AG04450 (cell line): ENCODE results near the gene PCDHGB2. TPM values are rescaled to one million over a fixed set of nuclear protein-coding genes. Genes with fewer than 3 reads are reported as not detected.
A peak's percentile ranks its signal among the peaks of the same experiment; 100 is the strongest.

ENCODE experiments used
- CTCF ChIA-PET: fragments of 300-600, 350-600 bp; formaldehyde crosslinking; extraction: SDS; loops from one replicate; lab custom pipeline; 2022; ENCODE audit warnings: antibody characterized with exemption, inconsistent platforms; lab: Charles Lee
- POLR2A ChIA-PET: fragments of 350-600 bp; formaldehyde crosslinking; extraction: SDS; loops from one replicate; lab custom pipeline; 2021; ENCODE audit warnings: antibody characterized with exemption, inconsistent platforms; lab: Yijun Ruan, JAX
- DNase-seq: peaks from one replicate; pipeline ENCODE4 v3.0.0-alpha.2; 2011; ENCODE audit warnings: low read depth, low spot score
- H3K27ac ChIP-seq: one replicate; pipeline ENCODE4 v1.5.1; 2012; ENCODE audit warnings: low read depth, low read length, control low read depth
- H3K27me3 ChIP-seq: one replicate; pipeline ENCODE4 v1.6.0; 2012; ENCODE audit warnings: low read length; ENCODE audit not compliant: control insufficient read depth, insufficient read depth
- H3K4me3 ChIP-seq: 2 replicates; pipeline ENCODE4 v1.5.1; 2011; ENCODE audit warnings: mild to moderate bottlenecking, low read depth, low read length, control low read depth
- H3K9me3 ChIP-seq: 2 replicates; pipeline ENCODE4 v1.5.1; 2012; ENCODE audit warnings: low read length; ENCODE audit not compliant: control insufficient read depth, insufficient read depth
- CTCF ChIP-seq: IDR thresholded peaks from 2 replicates; pipeline ENCODE4 v1.5.1; 2011; ENCODE audit warnings: low read depth, low read length, control low read depth, inconsistent platforms
- polyA plus RNA-seq: library from polyadenylated mRNA; depleted of rRNA; stranded (reverse); fragments of >200 nt; gene quantifications from 2 replicates; pipeline ENCODE4 v1.2.3, GENCODE V29; 2011

The PCDHGB2 gene
- polyA plus RNA-seq, 1 experiment: 4.6 TPM

GRCh38 chr5:141360685-141361084 is 891 bp downstream of the PCDHGB2 start:
- no peak overlapping the region for H3K27ac ChIP-seq
- H3K9me3 ChIP-seq: peaks cover 65% of the 10 kb centered on the region
- CTCF ChIA-PET: interaction anchor here (0.6 to 1.3 kb wide), 4 partner anchors 197 to 206 kb away, joined by 3 to 12 read pairs (median 4); no protein-coding TSS in a partner anchor
- POLR2A ChIA-PET: no interaction called here
- no peak for TF ChIP-seq CTCF
- H3K4me3 ChIP-seq: no peak overlapping the region
- peaks cover 24% of the 10 kb centered on the region for H3K27me3 ChIP-seq
- no peak for DNase-seq

GRCh38 chr5:141362719-141363118 is 2.9 kb downstream of the PCDHGB2 start:
- TF ChIP-seq CTCF: no peak
- H3K27ac ChIP-seq: no peak overlapping the region
- ChIA-PET CTCF (interaction anchor here (1.0 to 1.7 kb wide), 2 partner anchors 24 to 201 kb away, joined by 3 to 5 read pairs; partner anchors contain the start of gene PCDHGA2), POLR2A (no interaction called here)
- H3K4me3 ChIP-seq: no peak overlapping the region
- peaks cover 32% of the 10 kb centered on the region for H3K27me3 ChIP-seq
- H3K9me3 ChIP-seq: peaks cover 61% of the 10 kb centered on the region
- DNase-seq: no peak

GRCh38 chr5:141363952-141364660 is 4.3 kb downstream of the PCDHGB2 start, which contains the start of gene PCDHGA5:
Gene PCDHGA5 (plus strand): TSS chr5:141364162. CDS start chr5:141364331, 169 bp downstream.
- H3K9me3 ChIP-seq: peaks cover 59% of the 10 kb centered on the region
- H3K4me3 ChIP-seq: peak within 1 kb of the TSS; percentile 10; the same call in 1 of the 2 replicates
- POLR2A ChIA-PET: no interaction called here
- TF ChIP-seq CTCF: peak; percentile 10; the same call in 1 of the 2 replicates
- CTCF ChIA-PET: interaction anchor here (0.7 to 2.0 kb wide), 6 partner anchors 34 to 204 kb away, joined by 3 to 11 read pairs (median 4); partner anchors contain the start of gene PCDHGA1
- H3K27me3 ChIP-seq: peaks cover 32% of the 10 kb centered on the region
- no peak for DNase-seq
- no peak within 1 kb of the TSS for H3K27ac ChIP-seq

GRCh38 chr5:141366016-141366896 is 6.5 kb downstream of the PCDHGB2 start:
- DNase-seq: no peak
- Histone ChIP-seq H3K27me3 (peaks cover 29% of the 10 kb centered on the region), H3K27ac (no peak overlapping the region), H3K4me3 (no peak overlapping the region), H3K9me3 (peaks cover 57% of the 10 kb centered on the region)
- TF ChIP-seq CTCF: no peak
- ChIA-PET POLR2A (no interaction called here), CTCF (interaction anchor here (1.0 kb wide), 1 partner anchor 201 kb away, joined by 3 read pairs; no protein-coding TSS in a partner anchor)
